GM21390 (cell line): ENCODE measurements around the gene ACSS1.
"Not testable (repeated sequence)": the region's sequence is repeated elsewhere in the genome, so short reads cannot be mapped to it uniquely, and the experiment has no call there.

Experiments
- ATAC-seq: cut with Tn5 transposase; IDR thresholded peaks from one replicate; pipeline ENCODE4 v1.9.1; 2021; ENCODE audit not compliant: unreplicated experiment

ACSS1 gene

DNA sequence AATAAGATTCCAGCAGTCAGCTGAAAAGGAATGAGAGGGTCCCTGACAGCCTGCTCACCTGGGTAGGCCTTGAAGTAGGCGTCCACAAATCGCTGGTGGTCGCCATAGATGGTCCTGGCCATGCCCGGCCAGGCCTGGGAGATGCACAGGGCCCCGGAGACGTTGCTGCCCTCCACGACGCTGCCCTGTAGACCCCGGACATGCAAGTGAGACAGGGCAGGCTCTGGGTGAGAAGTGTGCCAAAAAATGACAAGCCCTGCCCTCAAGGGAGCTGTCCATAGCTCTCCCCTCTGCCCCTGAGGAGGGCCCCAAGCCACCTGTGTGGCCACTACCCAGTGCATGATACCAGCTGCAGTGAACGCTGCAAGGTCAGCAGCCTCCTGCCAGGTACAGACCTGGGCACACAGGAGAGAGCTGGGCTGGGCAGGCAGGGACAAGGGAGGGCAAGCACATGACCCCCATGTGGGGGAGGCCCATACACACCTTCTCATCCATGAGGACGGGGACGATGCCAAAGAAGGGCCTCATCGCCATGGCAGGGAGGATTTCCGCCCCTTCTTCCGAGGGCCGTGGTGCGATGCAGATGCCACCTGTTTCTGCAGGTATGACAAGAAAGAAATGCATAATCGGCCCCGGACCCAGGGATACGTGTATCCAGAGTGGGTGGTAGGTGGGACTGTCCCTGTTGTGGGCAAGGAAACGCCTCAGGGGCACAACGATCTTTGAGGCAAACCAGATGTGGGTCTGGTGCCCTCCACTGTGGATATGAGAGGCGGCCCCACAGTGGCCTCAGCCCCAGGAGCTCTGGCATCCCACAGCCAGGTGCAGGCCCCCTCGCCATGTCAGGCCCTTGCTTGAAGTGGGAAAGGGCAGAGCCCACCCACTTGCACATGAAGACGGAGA lies 44.2 kb downstream of the ACSS1 start:
- ATAC-seq: no peak

DNA sequence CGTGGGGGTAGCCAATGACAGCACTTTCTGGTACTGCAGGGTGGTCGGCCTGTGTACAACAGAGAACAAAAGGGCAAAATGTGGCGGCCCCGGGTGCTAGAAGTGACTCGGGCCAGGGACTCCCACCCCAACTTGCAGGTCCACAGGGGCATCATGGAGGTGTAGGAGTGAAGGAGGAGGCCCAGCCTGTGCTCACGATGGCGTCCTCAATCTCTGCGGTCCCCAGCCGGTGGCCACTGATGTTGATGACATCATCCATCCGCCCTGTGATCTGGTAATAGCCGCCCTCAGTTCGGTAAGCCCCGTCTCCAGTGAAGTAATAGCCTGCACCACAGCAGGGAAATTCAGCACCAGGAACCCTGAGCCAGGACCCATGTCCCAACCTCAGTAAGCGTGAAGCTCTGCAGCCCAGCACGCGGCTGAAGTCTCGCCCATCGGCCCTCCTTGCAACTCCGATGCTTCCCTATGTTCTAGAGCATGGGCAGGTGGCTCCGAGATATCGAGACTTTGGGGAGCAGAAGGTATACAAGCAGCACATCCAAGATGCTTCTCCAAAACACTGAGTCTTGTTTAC lies 45.2 kb downstream of the ACSS1 start:
- no peak for ATAC-seq

DNA sequence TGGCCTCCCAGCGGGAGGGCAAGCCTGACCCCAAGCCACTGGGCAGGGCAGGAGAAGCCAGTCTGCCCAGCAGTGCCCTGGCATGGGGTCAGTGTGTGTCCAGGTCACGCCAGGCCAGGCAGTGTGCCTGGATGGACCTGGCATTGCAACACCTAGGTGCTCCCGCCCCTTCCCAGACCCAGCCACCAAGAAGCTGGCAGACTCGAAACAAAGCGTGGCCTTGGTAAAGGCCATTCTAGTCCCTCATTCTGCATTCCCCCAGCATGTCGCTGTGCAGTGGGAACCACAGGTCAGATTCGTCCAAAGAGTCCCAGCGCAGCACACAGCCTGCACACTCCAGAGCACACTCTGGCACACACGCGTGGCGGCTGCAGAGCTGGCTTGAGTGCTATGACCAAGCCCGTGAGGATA lies 46.1 kb downstream of the ACSS1 start:
- ATAC-seq: no peak

DNA sequence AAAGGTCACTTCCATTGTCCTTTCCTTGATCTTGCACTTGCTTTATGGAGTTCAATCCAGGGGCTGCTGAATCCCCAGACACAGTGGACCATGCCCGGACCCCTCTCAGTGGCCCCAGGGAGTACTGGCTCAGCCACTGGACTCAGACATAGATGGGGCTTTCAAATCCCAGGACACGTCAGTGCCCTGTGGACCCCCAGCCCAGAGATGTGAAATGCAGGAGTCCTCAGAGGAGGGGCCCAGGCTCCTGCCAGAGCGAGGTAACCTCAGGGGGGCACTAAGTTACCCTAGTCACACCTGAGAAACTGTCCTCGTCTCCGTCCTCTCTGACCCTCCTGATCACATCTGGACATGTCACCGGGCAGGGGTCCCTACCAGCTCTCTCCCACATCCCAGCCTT lies 46.7 kb downstream of the ACSS1 start:
- no peak for ATAC-seq

- ATAC-seq: no peak
Observed at GRCh38 chr20:25009218-25010145, 48.5 kb downstream of the ACSS1 start.

DNA sequence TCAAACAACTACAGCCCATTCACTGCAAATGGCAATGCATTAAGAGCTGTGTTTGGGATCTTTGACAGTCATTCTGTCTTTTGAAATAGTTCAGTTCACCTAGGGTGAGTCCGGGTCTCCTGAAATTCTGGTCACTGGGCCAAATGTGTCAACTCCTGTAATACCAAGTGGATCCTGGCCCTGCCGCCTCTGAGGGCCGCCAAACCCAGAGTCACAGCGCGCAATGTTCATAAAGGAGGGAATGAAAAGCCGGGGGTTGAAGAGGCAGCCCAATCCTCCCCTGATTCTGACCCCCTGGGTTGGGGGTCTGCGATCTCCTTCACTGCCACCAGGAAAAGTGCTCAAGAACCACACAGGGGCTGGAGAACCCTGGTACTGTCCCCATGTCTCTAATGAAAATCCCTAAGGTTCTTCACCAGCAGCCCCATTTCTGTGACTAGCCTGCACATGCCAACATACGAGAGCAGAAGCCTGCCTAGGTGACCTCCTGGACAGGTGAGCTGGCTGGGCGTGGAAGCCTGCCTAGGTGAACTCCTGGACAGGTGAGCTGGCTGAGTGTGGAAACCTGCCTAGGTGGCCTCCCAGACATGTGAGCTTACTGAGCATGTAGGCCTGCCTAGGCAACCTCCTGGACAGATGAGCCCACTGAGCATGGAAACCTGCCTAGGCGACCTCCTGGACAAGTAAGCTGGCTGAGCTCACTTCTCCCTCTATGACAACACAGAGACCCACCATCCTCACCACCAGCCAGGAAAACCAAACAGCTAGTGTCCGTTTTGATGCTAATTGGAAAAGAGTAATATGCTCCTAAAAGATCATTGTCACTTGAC lies 49.3 kb downstream of the ACSS1 start:
- no peak for ATAC-seq

GRCh38 chr20:25007491-25008305 lies 50.2 kb downstream of the ACSS1 start:
- ATAC-seq: no peak

GRCh38 chr20:25006431-25007167 lies 51.3 kb downstream of the ACSS1 start:
- no peak for ATAC-seq

GRCh38 chr20:25005661-25006060 lies 52.3 kb downstream of the ACSS1 start:
- no peak for ATAC-seq

- no peak for ATAC-seq
Observed at GRCh38 chr20:25005220-25005619, 52.7 kb downstream of the ACSS1 start.

DNA sequence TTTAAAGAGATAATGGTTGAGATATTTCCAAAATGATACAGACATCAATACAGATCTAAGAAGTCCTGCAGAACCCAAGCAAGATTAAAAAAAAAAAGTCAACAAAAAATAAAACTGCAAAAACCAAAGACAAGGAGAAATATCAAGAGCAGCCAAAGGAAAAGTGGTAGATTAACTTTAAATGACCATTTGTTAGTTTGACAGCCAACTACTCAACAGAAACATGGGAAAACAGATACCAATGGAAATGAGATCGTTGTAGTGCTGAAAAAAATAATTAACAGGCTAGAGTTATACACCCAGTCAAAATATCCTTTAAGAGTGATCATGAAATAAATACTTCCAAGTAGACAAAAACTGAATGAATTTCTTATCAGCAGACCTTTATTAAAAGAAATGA lies 54.9 kb downstream of the ACSS1 start:
- ATAC-seq: no peak

- ATAC-seq: not testable (repeated sequence)
Observed at GRCh38 chr20:25001323-25001722, 56.6 kb downstream of the ACSS1 start.

DNA sequence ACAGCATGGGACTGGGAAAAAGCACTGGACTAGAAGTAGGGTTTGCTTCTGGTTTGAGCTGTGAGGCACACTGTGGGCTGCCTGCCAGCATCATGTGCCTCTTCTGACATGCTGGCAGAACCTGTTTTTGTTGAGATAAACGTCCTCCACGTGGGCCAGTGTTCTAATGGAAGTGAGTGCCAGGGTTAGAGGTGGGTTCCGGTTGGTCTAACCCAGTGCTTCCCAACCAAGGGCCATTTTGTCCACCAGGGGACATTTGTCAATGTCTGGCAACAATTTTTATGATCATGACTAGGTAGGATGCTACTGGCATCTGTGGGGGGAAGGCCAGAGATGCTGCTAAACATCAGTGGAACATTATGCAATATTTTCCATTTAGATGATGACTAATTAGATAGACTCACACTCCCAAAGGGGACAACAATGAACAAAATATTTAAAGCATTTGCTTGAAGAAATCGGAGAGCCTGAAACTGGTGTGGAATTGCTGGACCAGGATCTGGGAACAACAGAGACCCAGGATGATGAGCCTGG lies 57.6 kb downstream of the ACSS1 start:
- ATAC-seq: no peak

- no peak for ATAC-seq
Observed at GRCh38 chr20:24999568-24999967, 58.4 kb downstream of the ACSS1 start.

DNA sequence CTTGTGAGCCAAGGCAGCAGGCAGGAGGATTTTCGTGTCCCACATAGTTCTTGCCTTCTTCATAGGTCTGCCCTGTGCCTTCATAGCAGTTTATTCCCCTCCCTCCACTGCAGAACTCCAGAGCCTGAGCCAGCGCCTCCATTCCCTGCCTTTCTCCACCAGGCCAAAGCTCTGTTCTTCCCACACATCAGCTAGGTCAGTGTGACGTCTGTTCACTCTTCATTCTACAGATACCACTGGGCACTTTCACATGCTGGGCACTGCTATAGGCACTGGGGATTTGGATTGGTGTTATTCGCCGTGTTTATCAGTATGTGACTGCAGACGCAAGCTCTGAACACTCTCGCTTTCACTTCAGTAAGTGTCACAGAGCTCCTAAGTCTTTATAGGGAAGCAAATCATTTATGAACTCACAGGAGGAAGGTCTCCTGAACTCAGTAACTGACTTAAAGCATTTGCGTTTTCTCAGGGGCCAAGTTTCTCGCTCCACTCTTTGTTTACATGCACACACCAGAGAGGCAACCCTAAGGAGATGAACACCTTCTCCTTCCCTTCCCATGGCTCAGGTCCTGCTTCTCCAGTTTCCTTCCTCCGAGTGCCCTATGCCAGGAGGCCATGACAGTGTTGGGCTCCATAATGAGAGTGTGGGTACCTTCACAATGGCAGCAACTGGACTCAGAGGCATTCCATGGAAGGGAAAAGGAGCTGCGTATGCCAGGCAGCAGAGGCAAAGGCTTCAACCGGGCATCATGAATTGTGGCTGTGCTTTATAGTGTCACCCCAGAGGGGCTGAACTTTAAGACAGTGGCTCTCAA lies 59.1 kb downstream of the ACSS1 start:
- no peak for ATAC-seq

- no peak for ATAC-seq
Observed at GRCh38 chr20:24998121-24998520, 59.8 kb downstream of the ACSS1 start.

- no peak for ATAC-seq
Observed at GRCh38 chr20:24996449-24997377, 61.2 kb downstream of the ACSS1 start.
